Large intestine (tissue), 12 donors: ENCODE data around the gene TMEM238. TPM values are rescaled to one million over a fixed set of nuclear protein-coding genes. Genes with fewer than 3 reads are reported as not detected.
"Not testable (repeated sequence)": the region's sequence is repeated elsewhere in the genome, so short reads cannot be mapped to it uniquely, and the experiment has no call there.

Experiments
- DNase-seq, 2 donors: peaks; one replicate each; pipeline versions ENCODE4 v3.0.0 to v3.0.0-alpha.2; 2013
- H3K27ac ChIP-seq: one replicate; pipeline ENCODE4 v1.5.1; 2013; ENCODE audit warnings: low read length
- H3K27me3 ChIP-seq: 2 replicates; pipeline ENCODE4 v1.6.1; 2013; ENCODE audit warnings: low read length; ENCODE audit not compliant: control insufficient read depth, insufficient read depth
- H3K36me3 ChIP-seq: 2 replicates; pipeline ENCODE4 v1.6.1; 2013; ENCODE audit warnings: low read length; ENCODE audit not compliant: control insufficient read depth, insufficient read depth
- H3K4me1 ChIP-seq: one replicate; pipeline ENCODE4 v1.6.1; 2013; ENCODE audit warnings: low read length; ENCODE audit not compliant: control insufficient read depth, insufficient read depth
- H3K4me3 ChIP-seq: one replicate; pipeline ENCODE4 v1.5.1; 2013; ENCODE audit warnings: low read length
- H3K9me3 ChIP-seq: one replicate; pipeline ENCODE4 v1.6.1; 2013; ENCODE audit warnings: mild to moderate bottlenecking, low read depth, low read length, moderate library complexity; ENCODE audit not compliant: control insufficient read depth
- WGBS: methylation state at CpG from one replicate; pipeline ENCODE4 v1.1.5; 2013; ENCODE audit warnings: low lambda C conversion rate; ENCODE audit not compliant: insufficient coverage; 5-methylcytosine and 5-hydroxymethylcytosine counted together
- long read RNA-seq, 11 donors: transcript quantifications; one replicate each; lab custom pipeline, GENCODE V29; 2026
- polyA plus RNA-seq: library from polyadenylated mRNA; unstranded; fragments of 120-200 nt; gene quantifications from one replicate; pipeline ENCODE4 v1.2.1, GENCODE V29; 2013

TMEM238 gene
- 8.7 TPM for polyA plus RNA-seq
- long read RNA-seq, donor 1, transcript TMEM238-201 (2 exons, 1,000 nt), result major isoform, 36 of 36 reads
- long read RNA-seq, donor 1, partial matches to known transcripts, result 0 of 36 reads
- long read RNA-seq, donor 1, other reads (novel, unspliced or antisense), result 0 of 36 reads
- long read RNA-seq, donor 2, transcript TMEM238-201 (2 exons, 1,000 nt), result major isoform, 77 of 4,104 reads
- long read RNA-seq, donor 2, partial matches to known transcripts, result 2,251 of 4,104 reads
- long read RNA-seq, donor 2, other reads (novel, unspliced or antisense), result 1,776 of 4,104 reads
- long read RNA-seq, donor 3, transcript TMEM238-201 (2 exons, 1,000 nt), result major isoform, 107 of 7,423 reads
- long read RNA-seq, donor 3, partial matches to known transcripts, result 4,766 of 7,423 reads
- long read RNA-seq, donor 3, other reads (novel, unspliced or antisense), result 2,550 of 7,423 reads
- long read RNA-seq, donor 4, transcript TMEM238-201 (2 exons, 1,000 nt), result major isoform, 9 of 9 reads
- long read RNA-seq, donor 4, partial matches to known transcripts, result 0 of 9 reads
- long read RNA-seq, donor 4, other reads (novel, unspliced or antisense), result 0 of 9 reads
- long read RNA-seq, donor 5, transcript TMEM238-201 (2 exons, 1,000 nt), result major isoform, 30 of 1,383 reads
- long read RNA-seq, donor 5, partial matches to known transcripts, result 852 of 1,383 reads
- long read RNA-seq, donor 5, other reads (novel, unspliced or antisense), result 501 of 1,383 reads
- long read RNA-seq, donor 6, transcript TMEM238-201 (2 exons, 1,000 nt), result major isoform, 72 of 5,119 reads
- long read RNA-seq, donor 6, partial matches to known transcripts, result 3,872 of 5,119 reads
- long read RNA-seq, donor 6, other reads (novel, unspliced or antisense), result 1,175 of 5,119 reads
- long read RNA-seq, donor 7, transcript TMEM238-201 (2 exons, 1,000 nt), result major isoform, 37 of 2,099 reads
- long read RNA-seq, donor 7, partial matches to known transcripts, result 1,289 of 2,099 reads
- long read RNA-seq, donor 7, other reads (novel, unspliced or antisense), result 773 of 2,099 reads
- long read RNA-seq, donor 8, transcript TMEM238-201 (2 exons, 1,000 nt), result major isoform, 99 of 5,895 reads
- long read RNA-seq, donor 8, partial matches to known transcripts, result 5,689 of 5,895 reads
- long read RNA-seq, donor 8, other reads (novel, unspliced or antisense), result 107 of 5,895 reads
- long read RNA-seq, donor 9, transcript TMEM238-201 (2 exons, 1,000 nt), result major isoform, 72 of 72 reads
- long read RNA-seq, donor 9, partial matches to known transcripts, result 0 of 72 reads
- long read RNA-seq, donor 9, other reads (novel, unspliced or antisense), result 0 of 72 reads
- long read RNA-seq, donor 10, transcript TMEM238-201 (2 exons, 1,000 nt), result major isoform, 83 of 5,561 reads
- long read RNA-seq, donor 10, partial matches to known transcripts, result 3,560 of 5,561 reads
- long read RNA-seq, donor 10, other reads (novel, unspliced or antisense), result 1,918 of 5,561 reads
- long read RNA-seq, donor 11, transcript TMEM238-201 (2 exons, 1,000 nt), result major isoform, 57 of 57 reads
- long read RNA-seq, donor 11, partial matches to known transcripts, result 0 of 57 reads
- long read RNA-seq, donor 11, other reads (novel, unspliced or antisense), result 0 of 57 reads

DNA sequence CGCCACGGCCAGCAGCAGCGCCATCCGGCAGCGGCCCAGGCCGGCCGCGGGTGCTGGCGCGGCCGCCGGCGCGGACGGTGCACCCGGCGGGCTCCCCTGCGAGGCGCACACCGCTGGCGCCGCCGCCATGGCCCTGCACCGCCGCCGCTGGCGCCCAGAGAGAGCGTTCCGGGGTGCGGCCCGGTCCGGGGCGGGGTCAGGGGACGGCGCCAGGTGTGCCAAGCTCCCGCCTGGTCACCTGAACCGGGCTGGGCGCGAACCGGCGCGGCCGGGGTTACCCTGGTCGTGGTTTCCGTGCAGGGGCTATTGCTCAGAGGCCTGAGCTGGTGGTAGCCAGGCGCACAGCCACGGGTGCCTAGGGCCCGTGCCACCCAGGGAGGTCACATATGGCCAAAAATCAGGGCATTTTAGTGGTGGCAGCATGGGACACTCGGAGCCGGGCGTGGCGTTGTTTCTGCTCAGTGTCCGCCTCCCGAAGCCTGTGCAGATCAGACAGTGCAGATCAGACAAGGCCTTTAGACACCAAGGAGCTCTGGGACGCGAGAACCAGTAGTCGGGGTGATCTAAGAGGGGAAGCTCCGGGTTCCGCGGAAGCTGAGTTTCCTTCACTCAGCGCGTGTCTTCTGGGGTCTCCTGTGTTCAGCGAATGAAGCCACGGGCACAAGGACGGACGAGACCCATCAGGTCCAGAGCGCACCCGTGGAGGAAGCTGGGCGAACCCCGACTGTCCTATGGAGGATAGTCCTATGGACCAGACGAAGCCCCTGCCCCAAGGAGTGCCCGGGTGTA lies at the start of gene TMEM238:
TSS of gene TMEM238 (minus strand) at position 162 of the 789 bp plus-strand sequence. CDS start at position 129, 33 bp downstream.
- Histone ChIP-seq H3K36me3 (peaks cover 24% of the 10 kb centered on the region), H3K4me1 (peaks cover 30% of the 10 kb centered on the region), H3K9me3 (no peaks in the 10 kb centered on the region), H3K4me3 (peak within 1 kb of the TSS; percentile 90), H3K27me3 (no peaks in the 10 kb centered on the region), H3K27ac (peak within 1 kb of the TSS; percentile 92)
- no CpG with 5 or more reads among the region's 72 CpGs for whole genome bisulfite sequencing
- peak in 1 of 2 donors; percentile 83 for DNase-seq

GRCh38 chr19:55433292-55433691 lies 49.2 kb upstream of the TMEM238 start:
- Histone ChIP-seq H3K9me3 (peaks cover 7% of the 10 kb centered on the region), H3K4me1 (no peaks in the 10 kb centered on the region), H3K4me3 (no peak overlapping the region), H3K36me3 (no peaks in the 10 kb centered on the region), H3K27me3 (peaks cover 39% of the 10 kb centered on the region), H3K27ac (no peak overlapping the region)
- DNase-seq, result no peak
- WGBS, result no CpG with 5 or more reads among the region's 48 CpGs

- H3K4me3 ChIP-seq, result no peak overlapping the region
- H3K27me3 ChIP-seq, result peaks cover 36% of the 10 kb centered on the region
- no peaks in the 10 kb centered on the region for H3K4me1 ChIP-seq
- no peak overlapping the region for H3K27ac ChIP-seq
- H3K9me3 ChIP-seq, result peaks cover 7% of the 10 kb centered on the region
- no peaks in the 10 kb centered on the region for H3K36me3 ChIP-seq
- no CpG with 5 or more reads among the region's 14 CpGs for WGBS
- DNase-seq, result no peak
These were observed 48.3 kb upstream of the TMEM238 start for GRCh38 chr19:55432241-55432959.

DNA sequence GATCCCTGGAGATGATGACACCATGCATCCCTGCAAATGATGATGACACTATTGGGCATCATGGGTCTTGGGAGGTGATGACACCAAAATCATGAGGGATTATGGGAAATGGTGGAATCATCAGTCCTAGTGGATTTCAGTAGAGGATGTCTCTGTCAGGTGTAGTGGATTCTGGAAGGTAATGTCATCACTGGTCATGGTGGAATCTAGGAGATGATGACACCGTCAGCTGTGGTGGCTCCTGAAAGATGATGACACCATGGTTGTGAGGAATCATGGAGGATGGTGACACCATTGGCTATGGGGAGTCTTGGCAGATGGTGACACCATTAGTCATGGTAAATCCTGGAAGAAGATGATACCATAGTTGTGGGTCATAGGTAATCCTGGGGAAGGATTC lies 47.1 kb upstream of the TMEM238 start:
- Histone ChIP-seq H3K36me3 (no peaks in the 10 kb centered on the region), H3K27ac (no peak overlapping the region), H3K4me3 (no peak overlapping the region), H3K27me3 (peaks cover 33% of the 10 kb centered on the region), H3K4me1 (no peaks in the 10 kb centered on the region), H3K9me3 (peaks cover 7% of the 10 kb centered on the region)
- DNase-seq, result no peak
- WGBS, result 100% methylated on average over 1 of the region's 1 CpG

- H3K27ac ChIP-seq, result no peak overlapping the region
- no peaks in the 10 kb centered on the region for H3K9me3 ChIP-seq
- no peaks in the 10 kb centered on the region for H3K4me1 ChIP-seq
- DNase-seq, result no peak
- no peak overlapping the region for H3K4me3 ChIP-seq
- WGBS, result no CpG with 5 or more reads among the region's 2 CpGs
- H3K27me3 ChIP-seq, result peaks cover 15% of the 10 kb centered on the region
- H3K36me3 ChIP-seq, result no peaks in the 10 kb centered on the region
These were observed 42.0 kb upstream of the TMEM238 start for GRCh38 chr19:55426042-55426441.

DNA sequence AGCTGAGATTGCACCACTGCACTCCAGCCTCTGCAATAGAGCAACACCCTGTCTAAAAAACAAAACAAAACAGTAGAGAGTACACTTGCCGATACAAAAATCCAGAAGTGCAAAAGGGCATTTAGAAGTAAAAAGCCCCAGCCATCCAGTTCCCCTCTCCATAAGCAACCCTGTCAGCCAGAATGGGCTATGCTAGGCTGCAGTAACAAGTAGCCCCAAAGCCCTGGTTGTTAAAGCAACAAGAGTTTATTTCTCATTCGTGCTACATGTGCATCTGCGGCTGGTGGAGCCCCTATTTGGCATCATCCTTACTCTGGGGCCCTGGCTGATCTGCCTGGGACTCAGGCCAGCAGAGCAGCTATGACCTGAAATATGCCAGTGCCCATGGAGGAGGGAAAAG lies 40.4 kb upstream of the TMEM238 start:
- Histone ChIP-seq H3K9me3 (no peaks in the 10 kb centered on the region), H3K4me3 (no peak overlapping the region), H3K27ac (no peak overlapping the region), H3K36me3 (no peaks in the 10 kb centered on the region), H3K4me1 (no peaks in the 10 kb centered on the region), H3K27me3 (peaks cover 18% of the 10 kb centered on the region)
- no peak for DNase-seq
- WGBS, result 71% methylated on average over 1 of the region's 3 CpGs

DNA sequence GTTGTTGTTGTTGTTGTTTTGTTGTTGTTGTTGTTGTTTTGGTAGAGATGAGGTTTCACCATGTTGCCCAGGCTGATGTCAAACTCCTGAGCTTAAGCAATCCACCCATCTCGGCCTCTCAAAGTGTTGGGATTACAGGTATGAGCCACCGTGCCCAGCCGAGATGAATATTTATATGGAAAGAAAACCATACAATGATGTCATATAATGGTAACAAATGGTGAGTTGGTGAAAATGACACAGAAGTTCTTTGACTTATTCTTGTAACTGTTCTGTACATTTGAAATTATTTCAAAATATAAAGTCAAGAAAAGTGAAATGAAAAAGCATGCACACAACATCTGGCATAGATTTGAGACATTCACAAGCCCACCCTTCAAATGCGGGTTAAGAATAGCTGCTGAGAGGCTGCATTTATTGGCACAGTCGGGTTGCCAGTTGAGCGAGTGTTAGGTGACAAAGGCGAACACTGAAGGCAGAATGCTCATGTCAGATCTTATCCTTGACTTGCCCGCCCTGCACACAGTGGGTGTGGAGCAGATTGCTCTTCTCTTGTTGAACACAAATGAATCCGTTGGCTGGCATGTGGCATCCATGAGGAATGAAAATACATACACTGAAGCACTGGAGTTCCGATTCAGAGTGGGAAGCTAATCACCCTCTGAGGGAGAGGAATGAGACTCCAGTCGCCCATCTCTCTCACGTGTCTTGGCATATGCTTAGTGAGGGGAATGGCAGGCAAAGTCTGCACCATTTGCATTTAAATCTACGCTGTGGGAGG lies 39.3 kb upstream of the TMEM238 start:
- H3K27me3 ChIP-seq, result peaks cover 13% of the 10 kb centered on the region

DNA sequence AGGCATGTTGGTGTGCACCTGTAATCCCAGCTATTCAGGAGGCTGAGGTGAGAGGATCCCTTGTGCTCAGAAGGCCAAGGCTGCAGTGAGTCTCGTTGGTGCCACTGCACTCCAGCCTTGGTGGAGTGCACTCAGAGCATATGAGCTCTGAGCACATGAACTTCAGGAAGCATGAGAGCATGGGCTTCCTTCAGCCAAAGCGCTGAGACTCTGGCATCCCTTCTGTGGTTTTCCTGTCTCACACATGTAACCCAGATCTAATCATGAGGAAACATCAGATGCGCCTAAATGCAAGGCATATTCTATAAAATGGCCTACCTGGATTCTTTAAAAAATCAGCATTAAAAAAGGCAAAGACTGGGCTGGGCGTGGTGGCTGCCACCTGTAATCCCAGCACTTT lies 37.2 kb upstream of the TMEM238 start:
- not testable (repeated sequence) for H3K27me3 ChIP-seq, H3K4me1 ChIP-seq, H3K9me3 ChIP-seq, DNase-seq, H3K36me3 ChIP-seq, H3K4me3 ChIP-seq, H3K27ac ChIP-seq
- 100% methylated on average over 1 of the region's 4 CpGs for WGBS

More for the DNA sequence above, 39.3 kb upstream of the TMEM238 start:
- WGBS, result 70% methylated on average over 4 of the region's 13 CpGs
- H3K27ac ChIP-seq, result no peak overlapping the region
- H3K4me1 ChIP-seq, result no peaks in the 10 kb centered on the region
- DNase-seq, result no peak
- H3K36me3 ChIP-seq, result no peaks in the 10 kb centered on the region
- no peaks in the 10 kb centered on the region for H3K9me3 ChIP-seq
- no peak overlapping the region for H3K4me3 ChIP-seq
